Pancreas (tissue), 10 donors: Measurements from ENCODE around the gene COX19. TPM values are rescaled to one million over a fixed set of nuclear protein-coding genes. Genes with fewer than 3 reads are reported as not detected.

Source experiments
- ATAC-seq, 4 donors: fragments of 200-7000 bp; cut with Tn5 transposase; one replicate each; pipeline versions ENCODE4 v1.8.0 to v1.9.1; 2020; ENCODE audit warnings: mild to moderate bottlenecking in 4 of 4, moderate library complexity in 4 of 4
- DNase-seq, 6 donors: peaks; one replicate each; pipeline ENCODE4 v3.0.0-alpha.2; 2020
- FAIRE-seq: peaks from 2 replicates; lab custom pipeline; 2012; peaks lifted over from hg19 to GRCh38; lab: Jason Lieb, UNC
- H3K27ac ChIP-seq, 4 donors: fragments of 200-600 bp; sonication (generic); 1 replicate in 3 of 4; 2 replicates in 1 of 4; pipeline versions ENCODE4 v1.5.0 to v1.8.0; 2020
- H3K27me3 ChIP-seq, 4 donors: fragments of 200-600 bp; one replicate each; pipeline ENCODE4 v1.8.0; 2021
- H3K36me3 ChIP-seq, 3 donors: fragments of 200-600 bp; sonication (generic) in 1 of 3; one replicate each; pipeline versions ENCODE4 v1.5.0 to v1.8.0; 2020 to 2021
- H3K4me1 ChIP-seq, 3 donors: fragments of 200-600 bp; one replicate each; pipeline ENCODE4 v1.8.0; 2021
- H3K4me3 ChIP-seq, 4 donors: fragments of 200-600 bp; sonication (generic) in 2 of 4; one replicate each; pipeline versions ENCODE4 v1.5.0 to v1.8.0; 2020 to 2021
- H3K9me3 ChIP-seq, 4 donors: fragments of 200-600 bp; one replicate each; pipeline ENCODE4 v1.8.0; 2021
- WGBS, 2 donors: extraction: QIAGEN DNeasy Blood & Tissue Kit; methylation state at CpG; one replicate each; pipeline ENCODE4 v1.1.7; 2013; 5-methylcytosine and 5-hydroxymethylcytosine counted together
- intact Hi-C, 3 donors: fragments of 100-400 bp; cut with DNase I; formaldehyde crosslinking; loops; one replicate each; pipeline versions ENCODE4 v1.11.1 to v1.14.2; 2022
- polyA plus RNA-seq, 2 donors: library from polyadenylated mRNA; stranded (reverse); fragments of 200-250 nt; gene quantifications; one replicate each; pipeline ENCODE4 v1.2.3, GENCODE V29; 2013
- total RNA-seq, 6 donors: library from RNA; stranded (reverse); fragmentation: NEBNext Ultra II Directional in 4 of 6; extraction: Animal tissue kit (Norgen Biotek cat#: 25700) in 4 of 6; gene quantifications; one replicate each; pipeline versions ENCODE4 v1.2.1 to v1.2.4, GENCODE V29; 2021 to 2023
- TF ChIP-seq, protein P1 (sequence below), 4 donors: fragments of 200-600 bp; sonication (generic) in 3 of 4; IDR thresholded peaks; one replicate each; pipeline versions ENCODE4 v1.5.0 to v1.8.0; 2021; ENCODE audit warnings: antibody characterized with exemption in 4 of 4
- donor health status: healthy with polysubstance abuse.
- donor health status: DM: no; HTN: no; CAD: no; lungs with moderate emphysema.
- donor health status: DM: no; HTN: no; CAD: no.
- donor health status: control.
- donor health status: control.
- donor health status: Bipolar disorder and iron deficiency.
- donor health status: DM: yes; HTN: yes; CAD: no.
- donor health status: DM: no; HTN: no; CAD: no.
- donor health status: DM: no; HTN: no; CAD: no.
- donor health status: DM: yes; HTN: yes; CAD: no.

Gene COX19
- total and polyA plus RNA-seq, 8 donors, result 4.2 to 9.1 (median 6.4) TPM

DNA sequence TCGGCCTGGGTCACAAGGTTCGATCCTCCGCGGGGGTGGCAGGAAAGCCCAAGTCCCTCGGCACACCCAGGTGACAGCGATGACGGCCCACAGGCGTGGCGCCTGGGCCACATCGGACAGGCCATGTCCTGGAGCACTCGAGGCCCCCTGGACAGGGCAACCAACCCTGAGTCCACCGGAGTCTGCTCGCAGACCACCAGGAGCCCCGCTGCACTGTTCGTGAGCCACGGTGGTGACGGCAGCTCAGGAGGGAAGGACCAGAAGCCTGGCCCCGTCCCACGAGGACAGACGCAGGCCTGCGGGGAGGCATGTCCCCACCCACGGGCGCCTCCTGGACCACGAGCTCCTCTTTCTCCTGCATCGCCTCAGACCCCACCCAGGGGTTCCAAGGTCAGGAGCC is 46.6 kb upstream of the COX19 start:
- H3K4me1 ChIP-seq, result peaks cover 0 to 14% (median 13%) of the 10 kb centered on the region in 3 donors
- H3K9me3 ChIP-seq, result no peaks in the 10 kb centered on the region
- WGBS, 2 donors, result 94 to 95% methylated on average over 25 of the region's 25 CpGs
- DNase-seq, result peak in 1 of 6 donors; percentile 72
- FAIRE-seq, result no peak
- H3K36me3 ChIP-seq, result no peaks in the 10 kb centered on the region
- H3K27me3 ChIP-seq, result no peaks in the 10 kb centered on the region
- H3K27ac ChIP-seq, result no peak overlapping the region
- TF ChIP-seq, protein P1, sequence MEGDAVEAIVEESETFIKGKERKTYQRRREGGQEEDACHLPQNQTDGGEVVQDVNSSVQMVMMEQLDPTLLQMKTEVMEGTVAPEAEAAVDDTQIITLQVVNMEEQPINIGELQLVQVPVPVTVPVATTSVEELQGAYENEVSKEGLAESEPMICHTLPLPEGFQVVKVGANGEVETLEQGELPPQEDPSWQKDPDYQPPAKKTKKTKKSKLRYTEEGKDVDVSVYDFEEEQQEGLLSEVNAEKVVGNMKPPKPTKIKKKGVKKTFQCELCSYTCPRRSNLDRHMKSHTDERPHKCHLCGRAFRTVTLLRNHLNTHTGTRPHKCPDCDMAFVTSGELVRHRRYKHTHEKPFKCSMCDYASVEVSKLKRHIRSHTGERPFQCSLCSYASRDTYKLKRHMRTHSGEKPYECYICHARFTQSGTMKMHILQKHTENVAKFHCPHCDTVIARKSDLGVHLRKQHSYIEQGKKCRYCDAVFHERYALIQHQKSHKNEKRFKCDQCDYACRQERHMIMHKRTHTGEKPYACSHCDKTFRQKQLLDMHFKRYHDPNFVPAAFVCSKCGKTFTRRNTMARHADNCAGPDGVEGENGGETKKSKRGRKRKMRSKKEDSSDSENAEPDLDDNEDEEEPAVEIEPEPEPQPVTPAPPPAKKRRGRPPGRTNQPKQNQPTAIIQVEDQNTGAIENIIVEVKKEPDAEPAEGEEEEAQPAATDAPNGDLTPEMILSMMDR (IDR thresholded peaks at IDR 0.05), result no peak
- no peak for ATAC-seq
- no peak overlapping the region for H3K4me3 ChIP-seq
- intact Hi-C loops, result no loop called here

DNA sequence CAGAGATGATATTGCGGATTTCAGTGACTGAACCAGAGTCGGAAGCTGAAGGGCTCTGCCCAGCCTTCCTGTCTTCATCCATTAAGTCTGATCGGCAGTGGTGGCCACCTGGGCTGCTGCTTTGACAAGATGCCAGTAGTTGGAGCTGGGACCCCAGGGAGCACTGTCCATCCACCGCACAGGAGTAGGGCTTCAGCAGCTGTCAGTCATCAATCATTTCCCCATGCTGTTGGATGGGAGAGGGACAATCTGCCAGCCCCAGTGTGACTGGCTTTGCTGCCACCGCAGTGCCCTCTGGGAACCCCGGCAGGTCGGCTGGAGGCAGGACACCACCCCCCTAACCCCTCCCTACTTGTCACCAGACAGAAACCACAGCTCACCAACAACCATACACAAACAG is 46.0 kb upstream of the COX19 start:
- Histone ChIP-seq H3K9me3 (no peaks in the 10 kb centered on the region), H3K4me1 (peaks cover 0 to 13% (median 9%) of the 10 kb centered on the region in 3 donors), H3K27ac (no peak overlapping the region), H3K36me3 (no peaks in the 10 kb centered on the region), H3K4me3 (no peak overlapping the region), H3K27me3 (no peaks in the 10 kb centered on the region)
- FAIRE-seq, result no peak
- WGBS, 2 donors, result 56 to 68% methylated on average over 7 of the region's 7 CpGs
- ATAC-seq, result no peak
- intact Hi-C loops, result no loop called here
- peak in 2 of 6 donors; percentile 20 to 40 for DNase-seq
- TF ChIP-seq, protein P1 (IDR thresholded peaks at IDR 0.05), result no peak

DNA sequence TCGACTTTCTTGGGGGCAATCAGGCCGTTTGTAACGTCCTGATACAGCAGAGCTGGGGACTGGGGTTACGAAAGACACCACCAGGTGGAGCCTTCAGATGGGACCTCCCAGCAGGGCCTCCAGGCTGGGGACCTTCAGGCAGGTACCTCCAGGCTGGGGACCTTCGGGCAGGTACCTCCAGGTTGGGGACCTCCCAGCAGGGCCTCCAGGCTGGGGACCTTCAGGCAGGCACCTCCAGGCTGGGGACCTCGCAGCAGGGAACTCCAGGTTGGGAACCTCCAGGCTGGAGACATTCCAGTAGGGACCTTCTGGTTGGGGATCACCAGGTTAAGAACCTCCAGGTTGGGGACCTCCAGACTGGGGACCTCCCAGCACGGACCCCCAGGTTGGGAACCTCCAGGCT is 45.5 kb upstream of the COX19 start:
- Histone ChIP-seq H3K4me3 (no peak overlapping the region), H3K9me3 (no peaks in the 10 kb centered on the region), H3K27ac (no peak overlapping the region), H3K27me3 (no peaks in the 10 kb centered on the region), H3K36me3 (no peaks in the 10 kb centered on the region), H3K4me1 (peaks cover 0 to 13% (median 6%) of the 10 kb centered on the region in 3 donors)
- intact Hi-C loops, result no loop called here
- no peak for FAIRE-seq
- TF ChIP-seq, protein P1 (IDR thresholded peaks at IDR 0.05), result no peak
- WGBS, 2 donors, result 70 to 72% methylated on average over 7 of the region's 7 CpGs
- peak in 1 of 4 donors; percentile 37 for ATAC-seq
- peak in 2 of 6 donors; percentile 27 to 57 for DNase-seq

DNA sequence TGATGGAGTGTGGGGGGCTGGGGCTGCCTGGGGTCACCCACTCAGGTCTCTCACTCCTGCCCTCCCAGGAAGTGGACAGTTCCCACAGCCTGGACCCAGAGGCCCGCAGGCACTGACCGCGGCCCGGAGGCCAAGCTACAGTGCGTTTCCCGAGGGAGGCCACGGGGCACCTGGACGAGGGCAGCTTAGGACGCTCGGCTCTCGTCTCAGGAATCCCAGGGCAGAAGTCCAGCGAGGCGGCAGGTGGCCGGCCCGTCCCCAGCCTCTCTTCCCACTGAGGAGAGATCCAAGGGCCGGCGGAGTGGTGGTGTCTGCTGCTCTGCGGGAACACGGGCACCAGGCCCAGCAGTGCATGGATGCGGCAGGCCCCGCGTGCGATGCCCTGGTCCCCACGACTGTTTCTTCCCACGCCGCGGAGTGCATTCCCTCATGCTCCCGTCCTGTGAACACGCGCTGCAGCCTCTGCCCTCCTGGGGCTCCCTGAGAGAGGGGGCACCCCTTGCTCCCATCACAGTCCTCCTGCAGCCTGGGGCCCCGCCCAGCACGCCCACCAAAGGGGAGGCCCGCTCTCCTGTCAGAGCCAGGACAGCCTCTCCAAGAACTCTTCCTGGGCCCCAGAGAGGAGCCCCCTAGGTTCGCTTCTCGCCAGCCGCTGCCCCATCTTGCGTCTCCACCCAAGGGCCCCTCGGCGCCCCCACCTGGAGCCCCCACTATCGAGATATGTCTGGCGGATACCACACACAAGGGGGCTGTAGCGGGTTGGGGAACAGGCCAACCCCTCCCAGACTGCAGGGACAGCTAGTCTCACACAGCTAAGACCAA is 44.7 kb upstream of the COX19 start:
- intact Hi-C loops, result no loop called here
- TF ChIP-seq, protein P1 (IDR thresholded peaks at IDR 0.05), result no peak
- H3K9me3 ChIP-seq, result no peaks in the 10 kb centered on the region
- H3K27me3 ChIP-seq, result no peaks in the 10 kb centered on the region
- FAIRE-seq (no peak), ATAC-seq (no peak), DNase-seq (peak in 2 of 6 donors; percentile 38 to 77)
- no peak overlapping the region for H3K27ac ChIP-seq
- H3K36me3 ChIP-seq, result no peaks in the 10 kb centered on the region
- WGBS, 2 donors, result 89 to 94% methylated on average over 25 to 42 of the region's 42 CpGs
- H3K4me3 ChIP-seq, result no peak overlapping the region
- H3K4me1 ChIP-seq, result peaks cover 0 to 5% (median 0%) of the 10 kb centered on the region in 3 donors

- ATAC-seq (no peak), FAIRE-seq (no peak), DNase-seq (peak in 1 of 6 donors; percentile 25)
- TF ChIP-seq, protein P1 (IDR thresholded peaks at IDR 0.05), result no peak
- H3K4me3 ChIP-seq, result no peak overlapping the region
- WGBS, 2 donors, result 81 to 89% methylated on average over 14 of the region's 14 CpGs
- H3K4me1 ChIP-seq, result no peaks in the 10 kb centered on the region
- H3K36me3 ChIP-seq, result no peaks in the 10 kb centered on the region
- H3K27me3 ChIP-seq, result no peaks in the 10 kb centered on the region
- no peaks in the 10 kb centered on the region for H3K9me3 ChIP-seq
- H3K27ac ChIP-seq, result no peak overlapping the region
- intact Hi-C loops, result no loop called here
Observed at GRCh38 chr7:1019255-1019785, 44.0 kb upstream of the COX19 start.
